Aorta (tissue), 5 donors: ENCODE measurements around the gene SBNO1. TPM values are rescaled to one million over a fixed set of nuclear protein-coding genes. Genes with fewer than 3 reads are reported as not detected.
A peak's percentile ranks its signal among the peaks of the same experiment; 100 is the strongest.

Source experiments
- ATAC-seq: fragments of 200-7000 bp; cut with Tn5 transposase; one replicate; pipeline ENCODE4 v1.9.1; 2022; ENCODE audit warnings: moderate library complexity; ENCODE audit not compliant: low FRiP score
- DNase-seq, 2 donors: peaks; one replicate each; pipeline ENCODE4 v3.0.0-alpha.2; 2020
- H3K27ac ChIP-seq, 2 donors: one replicate each; pipeline ENCODE4 v1.5.1; 2013; ENCODE audit warnings: low read length in 2 of 2, mild to moderate bottlenecking in 2 of 2, moderate library complexity in 2 of 2, control low read depth in 1 of 2, inconsistent platforms in 1 of 2, low read depth in 1 of 2
- H3K27me3 ChIP-seq, 2 donors: one replicate each; pipeline ENCODE4 v1.6.1; 2013; ENCODE audit warnings: control low read depth in 1 of 2, low read length in 1 of 2, mild to moderate bottlenecking in 1 of 2, moderate library complexity in 1 of 2; ENCODE audit not compliant: insufficient read depth in 2 of 2, control insufficient read depth in 1 of 2
- H3K36me3 ChIP-seq, 2 donors: one replicate each; pipeline ENCODE4 v1.6.1; 2013; ENCODE audit warnings: control low read depth in 1 of 2, low read length in 1 of 2, mild to moderate bottlenecking in 1 of 2; ENCODE audit not compliant: insufficient read depth in 2 of 2, control insufficient read depth in 1 of 2
- H3K4me1 ChIP-seq, 2 donors: one replicate each; pipeline ENCODE4 v1.6.1; 2013; ENCODE audit warnings: low read length in 2 of 2, control low read depth in 1 of 2, mild to moderate bottlenecking in 1 of 2, moderate library complexity in 1 of 2; ENCODE audit not compliant: insufficient read depth in 2 of 2, control insufficient read depth in 1 of 2
- H3K4me3 ChIP-seq, 2 donors: one replicate each; pipeline ENCODE4 v1.5.1; 2013; ENCODE audit warnings: low read length in 2 of 2, control low read depth in 1 of 2, mild to moderate bottlenecking in 1 of 2
- H3K9me3 ChIP-seq: one replicate; pipeline ENCODE4 v1.6.1; 2013; ENCODE audit warnings: mild to moderate bottlenecking, low read length; ENCODE audit not compliant: control insufficient read depth
- WGBS, 2 donors: extraction: QIAGEN DNeasy Blood & Tissue Kit; methylation state at CpG; one replicate each; pipeline ENCODE4 v1.1.7; 2013; 5-methylcytosine and 5-hydroxymethylcytosine counted together
- intact Hi-C, 2 donors: fragments of 100-400 bp; cut with DNase I; formaldehyde crosslinking; loops; one replicate each; pipeline versions ENCODE4 v1.14.2 to v1.15.0; 2022
- polyA plus RNA-seq, 2 donors: library from polyadenylated mRNA; stranded (reverse); fragments of 200-250 nt; gene quantifications; one replicate each; pipeline ENCODE4 v1.2.3, GENCODE V29; 2013
- total RNA-seq, 2 donors: library from RNA; stranded (reverse); fragmentation: NEBNext Ultra II Directional; extraction: Animal tissue kit (Norgen Biotek cat#: 25700); gene quantifications; one replicate each; pipeline ENCODE4 v1.2.1, GENCODE V29; 2021
- donor health status: healthy with polysubstance abuse.
- donor health status: Bipolar disorder and iron deficiency.
- donor health status: DM: no; HTN: no; CAD: no.
- donor health status: DM: no; HTN: no; CAD: no.
- donor health status: DM: yes; HTN: yes; CAD: no.

The SBNO1 gene
- total and polyA plus RNA-seq, 4 donors, result 4.0 to 28.6 (median 14.9) TPM

- WGBS, 2 donors, result 9 to 15% methylated on average over 6 of the region's 6 CpGs
- H3K36me3 ChIP-seq, result peaks cover 2 to 16% of the 10 kb centered on the region in 2 donors
- H3K4me1 ChIP-seq, result no peaks in the 10 kb centered on the region
- H3K9me3 ChIP-seq, result no peaks in the 10 kb centered on the region
- no peak overlapping the region for H3K4me3 ChIP-seq
- no peaks in the 10 kb centered on the region for H3K27me3 ChIP-seq
- intact Hi-C loops, result loop anchor here (5.0 to 10.0 kb wide), 2 partner anchors 33 to 76 kb away; no protein-coding TSS in a partner anchor
- no peak for ATAC-seq
- peak overlapping the region; percentile 38 to 93 for H3K27ac ChIP-seq
- no peak for DNase-seq
These were observed 34.6 kb upstream of the SBNO1 start for GRCh38 chr12:123399255-123399617.

- no peaks in the 10 kb centered on the region for H3K4me1 ChIP-seq
- intact Hi-C loops, result loop anchor here (5.0 to 10.0 kb wide), 2 partner anchors 34 to 76 kb away; no protein-coding TSS in a partner anchor
These were observed 34.1 kb upstream of the SBNO1 start for GRCh38 chr12:123398550-123399254.

GRCh38 chr12:123398177-123398549 lies 33.5 kb upstream of the SBNO1 start:
- no peaks in the 10 kb centered on the region for H3K4me1 ChIP-seq
- DNase-seq (peak in 1 of 2 donors; percentile 47), ATAC-seq (peak; percentile 20)
- intact Hi-C loops, result loop anchor here (5.0 to 10.0 kb wide), 2 partner anchors 34 to 77 kb away; no protein-coding TSS in a partner anchor
- H3K36me3 ChIP-seq, result peaks cover 0 to 11% of the 10 kb centered on the region in 2 donors
- H3K27ac ChIP-seq, result peak overlapping the region; percentile 38 to 49
- no peak overlapping the region for H3K4me3 ChIP-seq
- H3K9me3 ChIP-seq, result no peaks in the 10 kb centered on the region
- H3K27me3 ChIP-seq, result no peaks in the 10 kb centered on the region
- 28 to 35% methylated on average over 9 to 10 of the region's 10 CpGs for WGBS, 2 donors

More at GRCh38 chr12:123398550-123399254, 34.1 kb upstream of the SBNO1 start:
- DNase-seq, result peak; percentile 90 to 91
- no peaks in the 10 kb centered on the region for H3K27me3 ChIP-seq
- no peak overlapping the region for H3K4me3 ChIP-seq
- H3K9me3 ChIP-seq, result no peaks in the 10 kb centered on the region
- 3 to 6% methylated on average over 13 to 14 of the region's 14 CpGs for WGBS, 2 donors
- peak overlapping the region; percentile 38 to 93 for H3K27ac ChIP-seq
- H3K36me3 ChIP-seq, result peaks cover 0 to 16% of the 10 kb centered on the region in 2 donors
- ATAC-seq, result peak; percentile 87

- Histone ChIP-seq H3K4me1 (no peaks in the 10 kb centered on the region), H3K36me3 (peaks cover 0 to 9% of the 10 kb centered on the region in 2 donors), H3K4me3 (no peak overlapping the region), H3K27me3 (no peaks in the 10 kb centered on the region), H3K27ac (peak overlapping the region; percentile 73 to 77), H3K9me3 (no peaks in the 10 kb centered on the region)
- ATAC-seq (no peak), DNase-seq (no peak)
- 31 to 37% methylated on average over 6 of the region's 6 CpGs for WGBS, 2 donors
- intact Hi-C loops, result loop anchor here (5.0 to 10.0 kb wide), 2 partner anchors 35 to 77 kb away; no protein-coding TSS in a partner anchor
These were observed 32.8 kb upstream of the SBNO1 start for GRCh38 chr12:123397400-123397799.

- Histone ChIP-seq H3K9me3 (no peaks in the 10 kb centered on the region), H3K27ac (peak overlapping the region; percentile 73 to 77), H3K4me1 (no peaks in the 10 kb centered on the region), H3K36me3 (peaks cover 0 to 7% of the 10 kb centered on the region in 2 donors), H3K27me3 (no peaks in the 10 kb centered on the region), H3K4me3 (no peak overlapping the region)
- ATAC-seq, result no peak
- intact Hi-C loops, result loop anchor here (5.0 to 10.0 kb wide), 2 partner anchors 35 to 78 kb away; no protein-coding TSS in a partner anchor
- DNase-seq, result no peak
- WGBS, 2 donors, result 20 to 23% methylated on average over 9 of the region's 9 CpGs
These were observed 32.3 kb upstream of the SBNO1 start for GRCh38 chr12:123396954-123397353.

GRCh38 chr12:123396543-123396942 lies 31.9 kb upstream of the SBNO1 start:
- ATAC-seq (no peak), DNase-seq (no peak)
- Histone ChIP-seq H3K4me3 (no peak overlapping the region), H3K27ac (peak overlapping the region; percentile 73 to 77), H3K4me1 (no peaks in the 10 kb centered on the region), H3K27me3 (no peaks in the 10 kb centered on the region), H3K36me3 (peaks cover 0 to 7% of the 10 kb centered on the region in 2 donors), H3K9me3 (no peaks in the 10 kb centered on the region)
- intact Hi-C loops, result loop anchor here (5.0 to 10.0 kb wide), 2 partner anchors 36 to 78 kb away; no protein-coding TSS in a partner anchor
- WGBS, 2 donors, result 93 to 95% methylated on average over 2 of the region's 2 CpGs

- 83 to 87% methylated on average over 5 of the region's 5 CpGs for WGBS, 2 donors
- no peaks in the 10 kb centered on the region for H3K9me3 ChIP-seq
- H3K4me3 ChIP-seq, result no peak overlapping the region
- ATAC-seq, result no peak
- no peaks in the 10 kb centered on the region for H3K27me3 ChIP-seq
- no peaks in the 10 kb centered on the region for H3K4me1 ChIP-seq
- intact Hi-C loops, result loop anchor here (5.0 to 10.0 kb wide), 2 partner anchors 37 to 80 kb away; no protein-coding TSS in a partner anchor
- H3K36me3 ChIP-seq, result peaks cover 0 to 9% of the 10 kb centered on the region in 2 donors
- DNase-seq, result no peak
- H3K27ac ChIP-seq, result no peak overlapping the region
These were observed 30.6 kb upstream of the SBNO1 start for GRCh38 chr12:123395236-123395635.

GRCh38 chr12:123393747-123394146 lies 29.1 kb upstream of the SBNO1 start:
- Histone ChIP-seq H3K4me3 (no peak overlapping the region), H3K27ac (no peak overlapping the region), H3K4me1 (no peaks in the 10 kb centered on the region), H3K9me3 (no peaks in the 10 kb centered on the region), H3K27me3 (no peaks in the 10 kb centered on the region), H3K36me3 (peaks cover 0 to 9% of the 10 kb centered on the region in 2 donors)
- 55 to 56% methylated on average over 4 of the region's 4 CpGs for WGBS, 2 donors
- ATAC-seq (no peak), DNase-seq (no peak)
- intact Hi-C loops, result loop anchor here (5.0 to 10.0 kb wide), 3 partner anchors 81 to 189 kb away; partner anchors contain the start of genes RILPL1 (in 1 of the 2) and TMED2 (in 1 of the 2)
